Lung (tissue), 12 donors: Measurements from ENCODE around the gene EIF4E3. TPM values are rescaled to one million over a fixed set of nuclear protein-coding genes. Genes with fewer than 3 reads are reported as not detected.

ENCODE experiments used
- ATAC-seq: fragments of 200-7000 bp; cut with Tn5 transposase; one replicate; pipeline ENCODE4 v1.9.1; 2020; ENCODE audit warnings: moderate number of reproducible peaks; ENCODE audit not compliant: insufficient read depth, low FRiP score
- DNase-seq, 3 donors: peaks; one replicate each; pipeline ENCODE4 v3.0.0-alpha.2; 2013 to 2017
- H3K27ac ChIP-seq, 2 donors: one replicate each; pipeline ENCODE4 v1.5.1; 2013; ENCODE audit warnings: mild to moderate bottlenecking in 2 of 2, moderate library complexity in 2 of 2, control low read depth in 1 of 2, inconsistent platforms in 1 of 2, low read depth in 1 of 2, low read length in 1 of 2
- H3K27me3 ChIP-seq, 3 donors: one replicate each; pipeline ENCODE4 v1.5.1; 2013; ENCODE audit warnings: low read length in 2 of 3; ENCODE audit not compliant: control insufficient read depth in 3 of 3, insufficient read depth in 3 of 3
- H3K36me3 ChIP-seq, 4 donors: one replicate each; pipeline ENCODE4 v1.5.1; 2013; ENCODE audit warnings: low read length in 4 of 4, mild to moderate bottlenecking in 1 of 4, moderate library complexity in 1 of 4; ENCODE audit not compliant: control insufficient read depth in 4 of 4, insufficient read depth in 4 of 4
- H3K4me1 ChIP-seq, 5 donors: one replicate each; pipeline ENCODE4 v1.5.1; 2013; ENCODE audit warnings: low read length in 5 of 5, mild to moderate bottlenecking in 2 of 5, moderate library complexity in 1 of 5; ENCODE audit not compliant: control insufficient read depth in 5 of 5, insufficient read depth in 5 of 5
- H3K4me3 ChIP-seq: one replicate; pipeline ENCODE4 v1.5.1; 2013; ENCODE audit warnings: mild to moderate bottlenecking, control low read depth, moderate library complexity
- H3K9ac ChIP-seq, 2 donors: one replicate each; pipeline ENCODE4 v1.5.1; 2013; ENCODE audit warnings: low read length in 2 of 2, control low read depth in 1 of 2; ENCODE audit not compliant: insufficient read depth in 1 of 2
- H3K9me3 ChIP-seq, 4 donors: one replicate each; pipeline ENCODE4 v1.5.1; 2013; ENCODE audit warnings: low read length in 3 of 4, mild to moderate bottlenecking in 1 of 4, moderate library complexity in 1 of 4; ENCODE audit not compliant: control insufficient read depth in 4 of 4, insufficient read depth in 3 of 4
- WGBS, 2 donors: extraction: QIAGEN DNeasy Blood & Tissue Kit; methylation state at CpG; one replicate each; pipeline ENCODE4 v1.1.7; 2013; 5-methylcytosine and 5-hydroxymethylcytosine counted together
- polyA plus RNA-seq, 2 donors: library from polyadenylated mRNA; stranded (reverse); fragments of 200-250 nt; gene quantifications; one replicate each; pipeline ENCODE4 v1.2.1, GENCODE V29; 2013
- total RNA-seq, 2 donors: library from RNA; depleted of rRNA in 1 of 2; stranded (reverse); fragments of >200 nt in 1 of 2; gene quantifications; one replicate each; pipeline ENCODE4 v1.2.1, GENCODE V29; 2014 to 2021
- TF ChIP-seq, protein P1 (sequence below): IDR thresholded peaks from 2 replicates; pipeline ENCODE4 v1.5.1; 2012; ENCODE audit warnings: mild to moderate bottlenecking; ENCODE audit errors: control extremely low read depth, extremely low read depth
- donor health status: control.
- donor health status: control.
- donor health status: Bipolar disorder and iron deficiency.
- donor health status: healthy.
- donor health status: DM: yes; HTN: yes; CAD: no.

EIF4E3 gene
- total and polyA plus RNA-seq, 4 donors: 9.7 to 21.8 (median 12.0) TPM

GRCh38 chr3:71754610-71755253, 29.5 kb upstream of the EIF4E3 start:
- 13 to 14% methylated on average over 55 to 65 of the region's 65 CpGs for WGBS, 2 donors
- DNase-seq (no peak), ATAC-seq (no peak)
- H3K27ac ChIP-seq: no peak overlapping the region
- H3K4me3 ChIP-seq: peak overlapping the region; percentile 64
- H3K36me3 ChIP-seq: no peaks in the 10 kb centered on the region
- H3K9ac ChIP-seq: no peak overlapping the region
- H3K27me3 ChIP-seq: peaks cover 0 to 68% (median 64%) of the 10 kb centered on the region in 3 donors
- H3K4me1 ChIP-seq: peaks cover 0 to 10% (median 3%) of the 10 kb centered on the region in 5 donors
- TF ChIP-seq, protein P1, sequence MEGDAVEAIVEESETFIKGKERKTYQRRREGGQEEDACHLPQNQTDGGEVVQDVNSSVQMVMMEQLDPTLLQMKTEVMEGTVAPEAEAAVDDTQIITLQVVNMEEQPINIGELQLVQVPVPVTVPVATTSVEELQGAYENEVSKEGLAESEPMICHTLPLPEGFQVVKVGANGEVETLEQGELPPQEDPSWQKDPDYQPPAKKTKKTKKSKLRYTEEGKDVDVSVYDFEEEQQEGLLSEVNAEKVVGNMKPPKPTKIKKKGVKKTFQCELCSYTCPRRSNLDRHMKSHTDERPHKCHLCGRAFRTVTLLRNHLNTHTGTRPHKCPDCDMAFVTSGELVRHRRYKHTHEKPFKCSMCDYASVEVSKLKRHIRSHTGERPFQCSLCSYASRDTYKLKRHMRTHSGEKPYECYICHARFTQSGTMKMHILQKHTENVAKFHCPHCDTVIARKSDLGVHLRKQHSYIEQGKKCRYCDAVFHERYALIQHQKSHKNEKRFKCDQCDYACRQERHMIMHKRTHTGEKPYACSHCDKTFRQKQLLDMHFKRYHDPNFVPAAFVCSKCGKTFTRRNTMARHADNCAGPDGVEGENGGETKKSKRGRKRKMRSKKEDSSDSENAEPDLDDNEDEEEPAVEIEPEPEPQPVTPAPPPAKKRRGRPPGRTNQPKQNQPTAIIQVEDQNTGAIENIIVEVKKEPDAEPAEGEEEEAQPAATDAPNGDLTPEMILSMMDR: no peak
- no peaks in the 10 kb centered on the region for H3K9me3 ChIP-seq

- no peak within 1 kb of the TSS for H3K27ac ChIP-seq
- H3K9ac ChIP-seq: no peak within 1 kb of the TSS
- H3K27me3 ChIP-seq: peaks cover 0 to 71% (median 62%) of the 10 kb centered on the region in 3 donors
- H3K36me3 ChIP-seq: no peaks in the 10 kb centered on the region
- 1% methylated on average over 72 to 131 of the region's 131 CpGs for WGBS, 2 donors
- ATAC-seq (peak; percentile 66), DNase-seq (peak; percentile 55 to 69 (median 60))
- no peaks in the 10 kb centered on the region for H3K9me3 ChIP-seq
- peaks cover 0 to 10% (median 3%) of the 10 kb centered on the region in 5 donors for H3K4me1 ChIP-seq
- peak within 1 kb of the TSS; percentile 64 for H3K4me3 ChIP-seq
- TF ChIP-seq, protein P1: no peak
Observed at GRCh38 chr3:71753701-71754609, 28.8 kb upstream of the EIF4E3 start, which contains the start of gene GPR27. GPR27 (plus strand) TSS chr3:71753855; CDS start chr3:71754050, 195 bp downstream.

DNA sequence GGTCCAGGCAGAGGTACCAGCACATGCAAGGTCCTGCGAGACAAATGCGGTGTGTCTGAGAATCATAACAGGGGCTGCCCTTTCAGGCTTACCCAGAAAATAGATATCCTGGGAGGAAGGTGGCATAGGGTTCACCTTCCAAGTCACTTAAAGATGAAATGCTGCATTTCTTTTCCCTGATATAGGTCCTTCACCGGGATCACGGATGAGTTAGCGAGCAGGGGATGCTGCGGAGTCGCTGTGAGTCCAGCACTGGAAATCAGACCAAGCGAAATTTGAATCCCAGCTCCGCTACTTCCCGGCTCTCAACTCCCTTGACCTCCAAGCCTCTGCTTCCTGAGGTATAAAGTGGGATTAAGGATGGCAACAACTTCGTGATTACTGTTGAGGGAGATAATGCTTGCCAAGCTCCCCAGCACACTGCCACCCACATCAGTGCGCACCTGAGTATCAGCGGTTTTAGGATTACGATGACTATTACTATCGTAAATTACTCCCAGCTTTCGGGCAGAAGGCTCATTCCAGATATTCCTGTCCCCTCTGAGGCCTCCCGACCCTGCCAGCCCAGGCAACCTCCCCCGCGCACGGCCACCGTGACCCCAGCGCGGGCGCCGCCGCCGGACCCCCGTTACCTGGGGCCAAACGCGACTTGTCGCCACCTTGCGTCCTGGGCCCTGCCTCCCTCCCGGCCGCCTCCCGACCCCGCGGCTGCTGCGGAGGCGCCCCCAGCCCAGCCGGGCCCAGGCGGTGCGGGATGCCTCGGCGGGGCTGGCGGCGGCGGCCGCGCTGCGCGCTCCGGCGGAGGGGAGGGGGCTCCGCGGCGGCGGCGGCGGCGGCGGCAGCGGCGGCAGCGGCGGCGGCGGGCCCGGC, 27.9 kb upstream of the EIF4E3 start:
- H3K36me3 ChIP-seq: no peaks in the 10 kb centered on the region
- no peak for ATAC-seq
- DNase-seq: peak in 1 of 3 donors; percentile 12
- no peaks in the 10 kb centered on the region for H3K9me3 ChIP-seq
- peak overlapping the region; percentile 64 for H3K4me3 ChIP-seq
- WGBS, 2 donors: 10 to 20% methylated on average over 39 to 68 of the region's 68 CpGs
- no peak overlapping the region for H3K9ac ChIP-seq
- TF ChIP-seq, protein P1: no peak
- peaks cover 0 to 63% (median 63%) of the 10 kb centered on the region in 3 donors for H3K27me3 ChIP-seq
- peaks cover 0 to 10% (median 3%) of the 10 kb centered on the region in 5 donors for H3K4me1 ChIP-seq
- no peak overlapping the region for H3K27ac ChIP-seq
